GM12801 (cell line): Measurements from ENCODE around the gene PTRHD1.

Experiments
- CTCF ChIP-seq: IDR thresholded peaks from one replicate; pipeline ENCODE4 v1.5.1; 2011; ENCODE audit warnings: control low read depth; ENCODE audit not compliant: insufficient read length; ENCODE audit errors: extremely low read depth

PTRHD1 gene

DNA sequence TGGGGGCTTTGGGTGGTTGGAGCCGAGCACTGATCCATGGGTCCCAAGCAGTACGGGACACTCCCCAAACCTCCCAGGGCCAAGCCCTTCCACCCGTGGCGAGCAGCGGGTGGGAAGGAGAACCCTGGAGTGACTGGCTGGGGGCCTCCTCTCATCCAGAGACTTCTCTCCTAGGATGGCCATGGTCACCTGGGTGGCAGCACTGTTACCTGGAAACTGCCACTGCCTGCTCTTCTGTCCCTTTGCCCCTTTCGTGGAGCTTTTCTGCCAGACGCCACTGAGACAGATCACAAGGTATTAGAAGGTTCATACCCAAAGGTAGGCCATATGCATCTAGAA, 27.0 kb upstream of the PTRHD1 start:
- no peak for TF ChIP-seq CTCF

DNA sequence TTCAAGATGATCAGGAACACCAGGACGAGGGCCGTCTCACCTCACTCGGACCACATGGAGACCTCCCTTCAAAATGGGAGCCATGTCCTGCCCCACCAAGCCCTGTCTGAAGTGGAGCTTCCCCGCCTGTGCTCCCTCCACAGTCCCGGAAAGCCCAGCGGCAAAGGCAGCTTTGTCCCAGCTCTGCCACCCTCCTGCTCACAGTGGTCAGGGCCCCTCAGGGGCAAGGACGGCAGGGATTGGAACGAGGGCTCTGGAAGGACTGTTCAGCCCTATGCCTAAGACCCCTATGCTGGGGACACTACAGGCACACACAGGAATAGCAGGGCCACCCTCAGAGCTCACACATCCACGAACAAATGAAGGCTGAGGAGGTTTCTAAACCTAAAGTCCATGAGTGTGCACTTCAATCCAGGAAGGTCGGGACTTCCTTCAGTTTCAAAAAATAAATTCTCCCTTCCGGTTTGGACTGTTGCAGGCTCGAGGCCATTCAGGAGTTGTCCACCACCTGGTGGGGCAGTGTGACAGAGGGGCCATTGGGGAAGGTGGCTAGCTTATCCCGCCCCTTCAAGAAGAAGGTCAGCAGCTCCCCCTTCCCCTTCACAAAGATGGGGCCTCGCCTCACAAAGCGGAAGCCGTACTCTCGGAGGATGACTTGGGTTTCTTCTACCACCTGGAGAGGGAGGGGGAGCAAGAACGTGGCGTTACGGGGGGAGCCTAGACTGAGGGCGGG, 26.4 kb upstream of the PTRHD1 start:
- TF ChIP-seq CTCF: no peak

GRCh38 chr2:24818721-24819167, 25.6 kb upstream of the PTRHD1 start:
- no peak for TF ChIP-seq CTCF

- no peak for TF ChIP-seq CTCF
Observed at GRCh38 chr2:24816884-24817283, 23.7 kb upstream of the PTRHD1 start.

- no peak for TF ChIP-seq CTCF
Observed at GRCh38 chr2:24816404-24816803, 23.2 kb upstream of the PTRHD1 start.

DNA sequence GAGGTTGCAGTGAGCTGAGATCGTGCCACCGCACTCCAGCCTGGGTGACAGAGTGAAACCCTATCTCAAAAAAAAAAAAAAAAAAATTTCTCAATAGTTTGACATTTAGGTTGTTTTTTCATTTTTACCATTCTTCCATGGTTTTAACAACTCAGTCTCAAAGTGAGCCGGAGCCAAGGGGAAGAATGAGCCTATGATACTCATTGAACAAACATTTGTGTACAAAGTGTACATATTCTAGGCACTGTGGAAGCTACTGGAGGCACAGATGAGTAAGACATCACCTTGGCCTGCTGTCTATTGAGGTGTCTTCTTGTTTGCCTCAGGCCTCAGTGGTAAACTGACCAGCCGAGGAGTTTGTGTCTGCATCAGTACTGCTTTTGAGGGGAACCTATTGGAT, 22.0 kb upstream of the PTRHD1 start:
- no peak for TF ChIP-seq CTCF

DNA sequence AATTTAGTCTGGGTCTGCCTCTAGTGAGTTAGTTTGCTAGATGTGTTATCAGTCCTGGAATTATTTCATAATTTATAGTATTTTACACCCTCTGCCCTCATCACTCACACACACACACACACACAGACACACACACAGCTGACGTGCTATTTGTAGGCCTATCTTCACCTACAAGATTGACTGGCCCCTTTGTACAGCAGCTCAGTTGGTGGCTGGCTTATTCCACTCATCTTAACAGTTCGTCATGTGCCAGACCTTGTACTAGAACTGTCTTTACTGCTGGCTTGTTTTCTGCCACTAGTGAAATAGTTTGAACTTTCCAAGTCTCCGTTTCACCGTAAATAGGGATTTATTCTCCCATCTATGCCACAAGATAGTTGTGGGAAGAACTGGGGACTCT, 21.3 kb upstream of the PTRHD1 start:
- no peak for TF ChIP-seq CTCF
